GM23338 (cell line): Measurements from ENCODE around the gene PTPRZ1.

ENCODE experiments used
- CREB1 ChIP-seq: fragments of 250-450 bp; sonication (Bioruptor Pico); IDR thresholded peaks from 2 replicates; pipeline ENCODE4 v1.5.0; 2020; ENCODE audit warnings: low read depth, mild to moderate bottlenecking, moderate library complexity
- CTCF ChIP-seq, 2 experiments: fragments of 200-600 bp in 1 of 2; sonication (generic) in 1 of 2; conservative IDR thresholded peaks; 2 replicates each; pipeline versions ENCODE4 v1.5.1 to v1.6.1; 2016 to 2017; ENCODE audit warnings: antibody characterized with exemption in 2 of 2, low read depth in 2 of 2, mild to moderate bottlenecking in 2 of 2, moderate library complexity in 1 of 2
- ETS1 ChIP-seq: IDR thresholded peaks from 2 replicates; pipeline ENCODE4 v1.6.1; 2016; ENCODE audit warnings: antibody characterized with exemption
- EZH2 ChIP-seq: fragments of 200-600 bp; sonication (generic); IDR thresholded peaks from one replicate; pipeline ENCODE4 v1.8.0; 2017; ENCODE audit warnings: antibody characterized with exemption, mild to moderate bottlenecking, low read depth; ENCODE audit not compliant: unreplicated experiment
- EZH2phosphoT487 ChIP-seq: fragments of 200-600 bp; sonication (generic); IDR thresholded peaks from one replicate; pipeline ENCODE4 v1.8.1; 2018; ENCODE audit warnings: antibody characterized with exemption; ENCODE audit not compliant: unreplicated experiment
- JUNB ChIP-seq: IDR thresholded peaks from one replicate; pipeline ENCODE4 v1.6.1; 2016; ENCODE audit warnings: antibody characterized with exemption; ENCODE audit not compliant: unreplicated experiment
- NANOG ChIP-seq: IDR thresholded peaks from 2 replicates; pipeline ENCODE4 v1.6.1; 2016; ENCODE audit warnings: antibody characterized with exemption, borderline replicate concordance
- POLR2AphosphoS5 ChIP-seq: IDR thresholded peaks from 2 replicates; pipeline ENCODE4 v1.6.1; 2016; ENCODE audit warnings: antibody characterized with exemption, low read depth
- REST ChIP-seq: IDR thresholded peaks from one replicate; pipeline ENCODE4 v1.6.1; 2018; ENCODE audit warnings: antibody characterized with exemption; ENCODE audit not compliant: unreplicated experiment
- STAT1 ChIP-seq: IDR thresholded peaks from one replicate; pipeline ENCODE4 v1.6.1; 2016; ENCODE audit warnings: antibody characterized with exemption; ENCODE audit not compliant: unreplicated experiment
- ZNF331 ChIP-seq: fragments of 250-450 bp; sonication (Bioruptor Pico); IDR thresholded peaks from 2 replicates; pipeline ENCODE4 v1.5.0; 2020; ENCODE audit warnings: low read depth, mild to moderate bottlenecking, moderate library complexity
- ZNF462 ChIP-seq: fragments of 250-450 bp; sonication (Bioruptor Pico); IDR thresholded peaks from 2 replicates; pipeline ENCODE4 v1.5.0; 2020; ENCODE audit warnings: mild to moderate bottlenecking, moderate library complexity

- TF ChIP-seq CTCF (conservative IDR thresholded peaks at IDR 0.05; ENCODE audit: low read depth in 2 of 2) (no peak), ETS1 (no peak), EZH2phosphoT487 (no peak), REST (no peak), NANOG (no peak), EZH2 (no peak), POLR2AphosphoS5 (no peak), ZNF331 (CRISPR knock-in tag) (no peak), CREB1 (no peak), JUNB (no peak), ZNF462 (CRISPR knock-in tag) (no peak), STAT1 (no peak)
These were observed 9.8 kb downstream of the PTPRZ1 start for GRCh38 chr7:121882731-121883130.
